Muscle layer of duodenum (tissue), 2 donors: ENCODE results near the gene TAPT1.
"Not testable (repeated sequence)": the region's sequence is repeated elsewhere in the genome, so short reads cannot be mapped to it uniquely, and the experiment has no call there.

Experiments
- H3K27ac ChIP-seq: one replicate; pipeline ENCODE4 v1.7.0; 2013; ENCODE audit warnings: mild to moderate bottlenecking, low read length
- H3K27me3 ChIP-seq: one replicate; pipeline ENCODE4 v1.7.0; 2013; ENCODE audit warnings: low read depth, mild to moderate bottlenecking, control low read depth, low read length
- H3K36me3 ChIP-seq, 2 donors: one replicate each; pipeline ENCODE4 v1.7.0; 2013; ENCODE audit warnings: low read length in 2 of 2, control low read depth in 1 of 2, mild to moderate bottlenecking in 1 of 2; ENCODE audit not compliant: insufficient read depth in 2 of 2, control insufficient read depth in 1 of 2
- H3K4me1 ChIP-seq, 2 donors: one replicate each; pipeline ENCODE4 v1.7.0; 2013; ENCODE audit warnings: low read length in 2 of 2, mild to moderate bottlenecking in 2 of 2, control low read depth in 1 of 2, moderate library complexity in 1 of 2; ENCODE audit not compliant: insufficient read depth in 2 of 2, control insufficient read depth in 1 of 2
- H3K4me3 ChIP-seq, 2 donors: one replicate each; pipeline ENCODE4 v1.7.0; 2013; ENCODE audit warnings: low read length in 2 of 2, low read depth in 1 of 2, mild to moderate bottlenecking in 1 of 2
- H3K9me3 ChIP-seq, 2 donors: one replicate each; pipeline ENCODE4 v1.7.0; 2013; ENCODE audit warnings: low read length in 2 of 2, control low read depth in 1 of 2, mild to moderate bottlenecking in 1 of 2; ENCODE audit not compliant: control insufficient read depth in 1 of 2
- donor health status: healthy.

TAPT1 gene

GRCh38 chr4:16165931-16166330 lies 60.3 kb downstream of the TAPT1 start:
- Histone ChIP-seq H3K27ac (no peak overlapping the region), H3K9me3 (no peaks in the 10 kb centered on the region), H3K36me3 (peaks cover 34 to 50% of the 10 kb centered on the region in 2 donors), H3K27me3 (no peaks in the 10 kb centered on the region), H3K4me3 (no peak overlapping the region), H3K4me1 (no peaks in the 10 kb centered on the region)

- H3K27ac ChIP-seq = no peak overlapping the region
- H3K27me3 ChIP-seq = no peaks in the 10 kb centered on the region
- H3K4me3 ChIP-seq = no peak overlapping the region
- no peaks in the 10 kb centered on the region for H3K4me1 ChIP-seq
- peaks cover 24 to 46% of the 10 kb centered on the region in 2 donors for H3K36me3 ChIP-seq
- H3K9me3 ChIP-seq = peaks cover 0 to 4% of the 10 kb centered on the region in 2 donors
These were observed 63.4 kb downstream of the TAPT1 start for GRCh38 chr4:16162891-16163290.

DNA sequence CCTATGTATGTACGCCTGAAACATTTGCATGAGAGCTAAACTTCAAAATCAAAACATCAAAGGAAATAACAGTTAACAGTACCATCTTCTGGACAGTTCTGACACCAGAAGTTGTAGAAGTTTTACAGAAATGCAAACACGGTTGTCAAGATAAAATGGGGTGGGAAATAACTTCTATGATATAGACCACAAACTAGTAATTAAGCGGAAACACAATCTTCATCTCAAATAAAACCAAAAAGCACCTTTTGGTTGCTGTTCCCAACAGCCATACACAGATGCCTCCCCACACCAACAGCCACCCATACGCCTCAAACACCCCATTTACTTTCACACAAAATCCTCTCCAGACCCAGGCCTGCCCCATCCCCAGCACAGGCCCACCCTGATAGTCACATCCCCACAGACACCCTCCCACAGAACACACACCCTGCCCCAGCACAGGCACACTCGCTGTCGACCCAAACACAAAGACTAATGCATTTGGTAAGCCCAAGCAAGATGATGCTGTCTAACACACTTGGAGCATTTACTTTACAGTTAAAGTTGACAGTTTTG lies 64.3 kb downstream of the TAPT1 start:
- Histone ChIP-seq H3K4me1 (no peaks in the 10 kb centered on the region), H3K4me3 (no peak overlapping the region), H3K27me3 (no peaks in the 10 kb centered on the region), H3K27ac (no peak overlapping the region), H3K36me3 (peaks cover 24 to 39% of the 10 kb centered on the region in 2 donors), H3K9me3 (peaks cover 0 to 4% of the 10 kb centered on the region in 2 donors)

DNA sequence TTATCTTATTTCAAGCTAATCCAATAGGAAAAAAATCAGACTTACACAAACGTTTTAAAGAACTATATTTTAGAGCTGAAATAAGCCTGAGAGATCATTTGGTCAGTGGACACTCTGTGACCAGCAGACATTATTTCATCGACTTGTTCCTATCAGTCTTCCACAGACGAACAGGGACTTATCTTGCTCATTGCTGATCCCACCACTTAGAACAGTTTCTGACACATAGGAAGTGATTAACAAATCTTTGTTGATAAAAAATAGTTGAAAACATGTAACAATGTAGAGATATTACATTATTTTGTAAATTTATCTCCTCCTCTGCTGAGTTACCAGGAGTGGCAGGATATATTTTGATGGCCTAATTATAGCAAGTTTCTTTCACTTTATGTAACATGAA lies 65.8 kb downstream of the TAPT1 start:
- H3K27ac ChIP-seq = peak overlapping the region; percentile 1

DNA sequence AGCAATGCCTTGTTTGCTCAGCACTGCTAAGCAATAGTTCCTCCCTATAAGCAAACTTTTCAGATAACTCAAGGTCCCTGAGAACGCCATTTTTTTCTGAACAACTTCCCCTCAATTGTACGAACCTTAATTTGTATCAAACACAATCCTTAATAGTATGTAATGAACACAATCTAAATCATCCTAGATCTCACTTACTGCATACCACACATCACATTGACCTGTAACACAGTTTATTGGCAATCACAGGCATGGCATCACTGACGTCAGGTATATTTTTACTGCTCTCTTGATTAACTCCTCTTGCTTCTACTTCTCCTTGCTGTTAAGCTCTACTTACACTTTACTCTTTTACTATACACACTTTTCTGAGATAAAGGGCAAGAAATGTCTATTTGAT lies 67.0 kb downstream of the TAPT1 start:
- H3K9me3 ChIP-seq = peaks cover 0 to 4% of the 10 kb centered on the region in 2 donors
- peak overlapping the region; percentile 0 for H3K27ac ChIP-seq
- H3K27me3 ChIP-seq = no peaks in the 10 kb centered on the region
- H3K4me3 ChIP-seq = no peak overlapping the region
- peaks cover 9 to 24% of the 10 kb centered on the region in 2 donors for H3K36me3 ChIP-seq
- peaks cover 0 to 9% of the 10 kb centered on the region in 2 donors for H3K4me1 ChIP-seq

More for the DNA sequence above, 65.8 kb downstream of the TAPT1 start:
- Histone ChIP-seq H3K27me3 (no peaks in the 10 kb centered on the region), H3K9me3 (peaks cover 0 to 4% of the 10 kb centered on the region in 2 donors), H3K36me3 (peaks cover 16 to 26% of the 10 kb centered on the region in 2 donors), H3K4me3 (no peak overlapping the region), H3K4me1 (peaks cover 0 to 9% of the 10 kb centered on the region in 2 donors)

GRCh38 chr4:16158504-16158852 lies 67.8 kb downstream of the TAPT1 start:
- Histone ChIP-seq H3K4me3 (no peak overlapping the region), H3K9me3 (peaks cover 0 to 4% of the 10 kb centered on the region in 2 donors), H3K4me1 (peaks cover 0 to 9% of the 10 kb centered on the region in 2 donors), H3K36me3 (peaks cover under 1 to 16% of the 10 kb centered on the region in 2 donors), H3K27ac (peak overlapping the region; percentile 0), H3K27me3 (no peaks in the 10 kb centered on the region)

GRCh38 chr4:16157609-16158503 lies 68.4 kb downstream of the TAPT1 start:
- H3K4me3 ChIP-seq = no peak overlapping the region
- H3K36me3 ChIP-seq = peaks cover 0 to 11% of the 10 kb centered on the region in 2 donors
- no peaks in the 10 kb centered on the region for H3K27me3 ChIP-seq
- peaks cover 0 to 9% of the 10 kb centered on the region in 2 donors for H3K4me1 ChIP-seq
- H3K9me3 ChIP-seq = peaks cover 0 to 4% of the 10 kb centered on the region in 2 donors
- peak overlapping the region; percentile 6 for H3K27ac ChIP-seq

- Histone ChIP-seq H3K4me1 (peaks cover 0 to 9% of the 10 kb centered on the region in 2 donors), H3K9me3 (peaks cover 0 to 4% of the 10 kb centered on the region in 2 donors), H3K36me3 (peaks cover 0 to 8% of the 10 kb centered on the region in 2 donors), H3K27ac (no peak overlapping the region), H3K27me3 (no peaks in the 10 kb centered on the region), H3K4me3 (no peak overlapping the region)
These were observed 70.6 kb downstream of the TAPT1 start for GRCh38 chr4:16155528-16156169.

DNA sequence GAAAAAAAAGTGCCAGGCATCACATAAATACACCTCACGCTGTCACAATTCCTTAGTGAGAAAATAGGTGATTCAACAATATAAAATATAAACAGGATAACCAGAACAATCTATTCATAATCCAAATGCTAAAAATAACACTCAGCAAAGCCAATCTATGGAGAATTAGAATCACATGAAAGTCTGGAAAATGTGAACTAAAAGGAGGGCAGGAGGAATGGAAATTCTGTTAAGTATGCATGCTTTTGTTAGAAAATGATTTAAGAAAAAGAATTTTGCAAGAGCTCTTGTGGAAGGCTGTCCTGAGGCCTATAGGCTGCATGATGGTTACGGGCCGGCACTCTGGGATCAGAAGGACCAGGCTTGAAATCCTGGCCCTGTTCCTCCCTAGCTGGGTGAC lies 71.8 kb downstream of the TAPT1 start:
- H3K36me3 ChIP-seq = no peaks in the 10 kb centered on the region
- H3K27ac ChIP-seq = no peak overlapping the region
- no peak overlapping the region for H3K4me3 ChIP-seq
- no peaks in the 10 kb centered on the region for H3K27me3 ChIP-seq
- H3K9me3 ChIP-seq = no peaks in the 10 kb centered on the region
- peaks cover 0 to 9% of the 10 kb centered on the region in 2 donors for H3K4me1 ChIP-seq

- H3K27me3 ChIP-seq = no peaks in the 10 kb centered on the region
- no peak overlapping the region for H3K27ac ChIP-seq
- peaks cover 0 to under 1% of the 10 kb centered on the region in 2 donors for H3K4me1 ChIP-seq
- no peaks in the 10 kb centered on the region for H3K36me3 ChIP-seq
- H3K4me3 ChIP-seq = no peak overlapping the region
- H3K9me3 ChIP-seq = no peaks in the 10 kb centered on the region
These were observed 75.6 kb downstream of the TAPT1 start for GRCh38 chr4:16150716-16151115.

GRCh38 chr4:16144913-16145312 lies 81.4 kb downstream of the TAPT1 start:
- H3K27me3 ChIP-seq, H3K36me3 ChIP-seq, H3K4me1 ChIP-seq, H3K27ac ChIP-seq, H3K4me3 ChIP-seq: not testable (repeated sequence)
- H3K9me3 ChIP-seq = peaks cover 0 to 10% of the 10 kb centered on the region in 2 donors
